Right kidney (tissue), 1 donor: ENCODE results near the gene CD34.

Experiments used
- DNase-seq: peaks from one replicate; pipeline ENCODE4 v3.0.0-alpha.2; 2016

The CD34 gene

GRCh38 chr1:207876131-207876530, 34.8 kb downstream of the CD34 start:
- DNase-seq: no peak

- no peak for DNase-seq
These were observed 35.4 kb downstream of the CD34 start for GRCh38 chr1:207875532-207875931.

GRCh38 chr1:207873055-207873890, 37.7 kb downstream of the CD34 start:
- DNase-seq: no peak

GRCh38 chr1:207872621-207873020, 38.3 kb downstream of the CD34 start:
- DNase-seq: no peak

GRCh38 chr1:207871117-207871649, 39.7 kb downstream of the CD34 start:
- no peak for DNase-seq

GRCh38 chr1:207870306-207871031, 40.5 kb downstream of the CD34 start:
- DNase-seq: no peak

- no peak for DNase-seq
These were observed 41.1 kb downstream of the CD34 start for GRCh38 chr1:207869859-207870258.

- DNase-seq: peak; percentile 82
These were observed 41.9 kb downstream of the CD34 start for GRCh38 chr1:207868774-207869721.

GRCh38 chr1:207868251-207868773, 42.6 kb downstream of the CD34 start:
- DNase-seq: peak; percentile 61

- no peak for DNase-seq
These were observed 43.5 kb downstream of the CD34 start for GRCh38 chr1:207867136-207868109.

- peak; percentile 44 for DNase-seq
These were observed 44.3 kb downstream of the CD34 start for GRCh38 chr1:207866471-207867135.

- no peak for DNase-seq
These were observed 46.9 kb downstream of the CD34 start for GRCh38 chr1:207863893-207864535.

GRCh38 chr1:207862241-207862787, 48.6 kb downstream of the CD34 start:
- DNase-seq: no peak

GRCh38 chr1:207861442-207862177, 49.3 kb downstream of the CD34 start:
- DNase-seq: no peak

GRCh38 chr1:207860531-207860930, 50.4 kb downstream of the CD34 start:
- DNase-seq: no peak

GRCh38 chr1:207858806-207859205, 52.1 kb downstream of the CD34 start:
- no peak for DNase-seq

GRCh38 chr1:207858281-207858680, 52.6 kb downstream of the CD34 start:
- DNase-seq: no peak

GRCh38 chr1:207857447-207857846, 53.5 kb downstream of the CD34 start:
- no peak for DNase-seq
